Right kidney (tissue), 1 donor: ENCODE measurements around the gene UTY.

Experiments used
- DNase-seq: peaks from one replicate; pipeline ENCODE4 v3.0.0-alpha.2; 2016

UTY gene

DNA sequence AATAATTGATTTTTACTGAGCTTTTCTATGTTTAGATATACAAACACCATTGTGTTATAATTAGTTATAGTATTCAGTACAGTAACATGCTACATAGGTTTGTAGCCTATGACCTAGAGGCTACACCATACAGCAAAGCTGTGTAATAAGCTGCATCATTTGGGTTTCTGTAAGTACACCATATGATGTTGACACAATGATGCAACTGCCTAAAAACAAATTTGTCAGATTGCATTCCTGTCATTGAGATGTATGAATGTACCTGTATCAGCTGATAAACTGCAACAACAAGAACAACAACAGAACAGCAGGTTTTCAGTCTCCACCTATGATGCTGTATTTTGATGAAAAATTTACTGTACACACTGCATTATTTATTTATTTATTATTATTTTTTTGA, 64.3 kb downstream of the UTY start:
- DNase-seq = no peak

DNA sequence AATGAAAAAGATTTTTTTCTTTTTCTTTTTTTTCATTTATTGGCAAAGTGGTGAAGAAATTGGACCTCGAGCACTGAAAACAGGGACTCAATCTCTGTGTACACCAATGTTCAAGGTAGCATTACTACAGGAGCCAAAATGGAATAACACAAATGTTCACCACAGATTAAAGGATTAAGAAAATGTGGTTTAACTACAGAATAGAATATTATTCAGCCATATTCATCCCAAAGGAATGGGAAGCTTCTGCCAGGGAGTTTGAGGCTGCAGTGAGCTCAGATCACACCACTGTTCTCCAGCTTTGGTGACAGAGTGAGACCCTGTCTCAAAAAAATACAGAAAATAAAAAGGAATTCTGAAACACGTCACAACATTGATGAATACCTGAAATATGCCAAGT, 81.0 kb downstream of the UTY start:
- no peak for DNase-seq

DNA sequence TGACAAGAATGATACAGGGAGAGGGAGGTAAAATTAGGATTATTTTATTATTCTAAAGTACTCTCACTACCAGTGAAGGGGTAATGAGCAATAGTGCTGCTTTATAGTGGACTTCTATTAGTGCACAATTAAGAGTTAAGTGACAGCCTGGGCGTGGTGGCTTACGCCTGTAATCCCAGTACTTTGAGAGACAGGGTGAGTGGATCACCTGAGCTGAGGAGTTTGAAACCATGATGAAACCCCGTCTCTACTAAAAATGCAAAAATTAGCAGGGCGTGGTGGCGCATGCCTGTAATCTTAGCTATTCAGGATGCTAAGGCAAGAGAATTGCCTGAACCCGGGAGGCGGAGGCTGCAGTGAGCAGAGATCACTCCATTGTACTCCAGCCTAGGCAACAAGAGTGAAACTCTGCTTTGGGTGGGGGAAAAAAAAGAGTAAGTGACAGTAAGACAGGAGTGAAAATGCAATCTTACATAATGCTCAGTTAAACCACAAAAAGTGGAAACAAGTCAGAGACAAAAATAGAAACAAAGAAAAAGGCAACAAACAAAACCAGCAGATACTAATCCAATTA, 98.6 kb downstream of the UTY start:
- no peak for DNase-seq

DNA sequence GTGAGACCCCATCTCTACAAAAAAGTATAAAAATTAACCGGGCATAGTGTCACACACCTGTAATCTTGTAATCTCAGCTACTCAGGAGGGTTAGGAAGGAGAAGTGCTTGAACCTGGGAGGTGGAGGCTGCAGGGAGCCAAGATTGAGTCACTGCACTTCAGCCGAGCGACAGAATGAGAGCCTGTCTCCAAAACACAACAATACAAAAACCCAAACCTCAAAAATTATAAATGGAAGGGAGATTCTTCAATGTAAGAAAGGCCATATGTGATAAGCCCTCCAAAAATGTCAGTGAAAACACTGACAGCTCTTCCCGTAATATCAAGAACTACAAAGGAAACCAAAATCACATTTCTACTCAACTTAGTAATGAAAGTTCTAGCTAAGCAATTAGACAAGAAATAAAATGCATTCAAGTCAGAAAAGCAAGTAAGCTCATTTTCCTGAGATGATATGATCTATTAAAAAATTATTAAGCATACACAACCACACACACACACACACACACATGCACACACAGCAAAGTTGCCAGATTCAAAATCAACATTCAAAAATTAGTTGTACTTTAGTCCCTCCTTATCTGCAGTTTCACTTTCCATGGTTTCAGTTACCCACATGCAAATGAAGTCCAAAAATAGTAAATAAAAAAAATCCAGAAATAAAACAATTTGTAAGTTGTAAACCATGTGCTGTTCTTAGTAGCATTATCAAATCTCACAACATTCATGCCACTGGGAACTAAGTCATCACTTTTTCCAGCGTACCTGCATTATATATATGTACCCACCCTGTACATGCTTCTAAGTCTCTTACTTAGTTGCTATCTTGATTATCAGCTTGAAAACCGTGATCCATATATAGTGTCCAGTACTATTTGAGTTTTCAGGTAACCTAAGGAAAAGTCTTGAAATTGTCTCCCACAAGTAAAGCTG, 108.7 kb downstream of the UTY start:
- DNase-seq = no peak

DNA sequence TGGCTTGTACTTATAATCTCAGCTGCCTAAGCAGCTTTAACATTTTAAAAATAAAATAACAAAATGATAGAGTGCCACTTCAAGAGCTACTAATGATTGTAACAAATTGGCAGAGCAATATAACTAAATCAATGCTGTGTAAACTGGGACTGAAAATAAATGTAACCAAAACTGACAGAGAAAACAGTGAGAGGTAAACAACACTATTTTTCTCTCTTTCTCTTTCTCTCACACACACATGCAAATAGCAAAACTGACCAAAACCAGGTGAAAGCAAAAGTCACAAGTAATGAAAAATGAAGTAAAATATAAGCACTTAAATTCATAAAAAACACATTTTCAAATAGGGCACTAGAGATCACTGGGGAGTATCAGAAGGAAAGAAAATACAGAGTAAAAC, 109.6 kb downstream of the UTY start:
- DNase-seq = no peak

DNA sequence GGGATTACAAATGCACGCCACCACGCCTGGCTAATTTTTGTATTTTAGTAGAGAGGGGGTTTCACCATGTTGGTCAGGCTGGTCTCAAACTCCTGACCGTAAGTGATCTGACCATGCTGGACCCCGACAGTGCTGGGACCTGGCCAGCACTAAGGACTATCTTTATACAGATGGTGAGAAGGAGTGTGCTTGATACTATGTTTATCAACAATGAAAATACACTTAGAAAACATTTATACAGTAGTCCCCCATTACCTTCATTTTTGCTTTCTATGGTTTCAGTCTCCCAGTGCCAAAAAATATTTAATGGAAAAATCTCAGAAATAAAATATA, 111.4 kb downstream of the UTY start:
- DNase-seq = no peak

DNA sequence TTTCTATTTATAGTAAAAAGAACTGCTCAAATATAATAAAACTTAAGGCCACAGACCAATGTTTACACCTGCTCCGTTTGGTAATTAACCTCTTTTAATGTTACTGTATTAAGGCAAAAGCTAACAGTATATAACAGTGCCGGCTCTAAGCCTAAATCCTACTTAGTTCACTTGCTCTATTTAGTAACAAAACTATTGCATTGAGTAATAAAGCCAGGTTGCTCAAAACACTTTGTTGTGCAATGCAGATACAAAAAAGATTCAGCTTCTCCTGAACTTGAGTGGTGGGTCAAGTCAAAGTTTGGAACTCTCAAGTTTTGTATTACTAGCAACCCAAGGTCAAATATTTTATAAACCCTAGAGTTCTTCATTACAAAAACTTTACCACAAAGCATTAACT, 116.2 kb downstream of the UTY start:
- no peak for DNase-seq

DNA sequence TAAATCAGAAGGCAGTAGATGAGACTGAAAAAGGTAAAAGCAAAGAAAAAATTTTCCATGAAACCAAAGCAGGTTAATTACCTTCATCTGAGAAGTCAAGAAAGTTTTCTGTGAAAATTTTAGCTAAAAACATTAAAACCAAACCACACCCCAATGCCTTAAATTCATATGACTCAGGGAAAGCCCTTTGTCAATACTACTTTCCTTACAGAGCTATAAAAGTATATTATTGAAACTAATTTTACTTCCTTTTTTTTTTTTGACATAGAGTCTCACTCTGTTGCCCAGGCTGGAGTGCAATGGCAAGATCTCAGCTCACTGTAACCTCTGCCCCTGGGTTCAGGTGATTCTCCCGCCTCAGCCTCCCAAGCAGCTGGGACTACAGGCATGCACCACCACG, 117.2 kb downstream of the UTY start:
- DNase-seq = no peak

DNA sequence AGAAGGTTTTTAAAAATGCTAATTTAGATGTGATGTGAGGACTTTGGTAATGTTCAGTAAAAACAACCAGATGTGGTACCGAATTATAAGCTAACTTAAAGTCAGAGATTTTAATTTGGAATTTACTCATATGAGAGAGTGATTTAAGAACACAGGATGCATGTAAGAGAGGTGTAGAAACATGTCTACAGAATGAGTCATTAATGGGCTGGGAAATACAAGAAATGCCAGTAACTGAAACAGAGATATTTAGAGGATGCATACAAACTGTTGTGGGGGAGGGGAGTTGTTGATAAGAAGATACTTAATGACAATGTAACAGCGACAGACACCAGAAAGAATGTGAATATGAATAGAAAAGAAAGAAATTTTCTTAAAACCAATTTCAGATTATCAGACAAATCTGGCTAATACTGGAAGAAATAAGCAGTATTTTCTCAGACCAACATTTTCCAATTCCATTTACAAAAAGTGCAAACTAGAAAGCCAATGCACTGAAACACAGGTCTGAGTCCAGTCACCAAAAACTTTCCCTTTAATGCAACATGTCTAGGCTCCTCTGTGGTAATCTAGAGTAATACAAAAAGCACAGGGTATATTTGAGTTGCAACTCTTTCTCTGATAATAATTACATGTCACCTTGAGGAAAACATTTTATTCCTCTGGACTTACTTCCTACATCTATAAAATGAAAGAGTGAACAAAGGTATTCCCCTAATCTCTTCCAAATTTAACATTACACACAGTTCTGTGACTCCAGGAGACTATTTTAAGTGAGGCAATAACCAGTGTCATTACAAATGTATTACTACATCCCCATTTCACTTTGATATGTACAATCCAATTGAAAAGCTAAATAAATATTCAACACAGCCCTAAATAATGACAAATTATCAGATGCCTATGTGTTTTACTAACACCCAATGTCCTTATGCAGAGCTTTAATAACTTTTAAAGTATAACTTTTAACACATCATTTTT, 117.9 kb downstream of the UTY start:
- DNase-seq = no peak

DNA sequence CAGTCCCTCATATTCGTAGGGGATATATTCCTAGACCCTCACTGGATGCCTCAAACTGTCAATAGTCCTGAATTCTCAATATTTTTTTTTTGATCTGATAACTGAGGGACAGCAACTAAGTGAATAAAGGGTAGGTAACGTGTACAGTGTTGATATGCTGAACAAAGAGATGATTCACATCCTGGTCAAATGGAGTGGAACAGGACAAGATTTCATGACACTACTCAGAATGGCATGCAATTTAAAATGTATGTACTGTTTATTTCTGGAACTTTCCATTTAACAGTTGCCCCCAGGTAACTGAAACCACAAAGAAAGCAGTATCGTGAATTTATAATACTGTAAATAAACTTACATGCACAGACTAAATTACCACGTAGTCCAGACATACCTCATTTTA, 128.4 kb downstream of the UTY start:
- DNase-seq = no peak

DNA sequence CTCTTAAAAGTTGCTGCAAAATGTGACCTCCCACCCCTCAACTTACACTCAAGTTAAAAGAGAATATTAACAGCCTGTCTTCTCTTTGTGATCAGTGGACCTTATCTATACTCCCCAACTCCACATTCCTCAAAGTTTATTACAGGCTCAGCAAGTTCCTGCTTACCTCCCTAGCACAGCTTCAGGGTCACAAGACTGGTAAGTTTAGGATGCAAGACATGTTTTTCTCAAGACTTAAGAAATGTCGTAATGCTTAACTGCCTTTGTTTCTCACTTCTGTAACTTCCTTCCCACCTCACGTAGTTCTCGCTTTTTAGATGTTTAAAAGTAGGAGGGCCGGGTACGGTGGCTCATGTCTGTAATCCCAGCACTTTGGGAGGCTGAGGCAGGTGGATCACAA, 132.7 kb downstream of the UTY start:
- DNase-seq = no peak

DNA sequence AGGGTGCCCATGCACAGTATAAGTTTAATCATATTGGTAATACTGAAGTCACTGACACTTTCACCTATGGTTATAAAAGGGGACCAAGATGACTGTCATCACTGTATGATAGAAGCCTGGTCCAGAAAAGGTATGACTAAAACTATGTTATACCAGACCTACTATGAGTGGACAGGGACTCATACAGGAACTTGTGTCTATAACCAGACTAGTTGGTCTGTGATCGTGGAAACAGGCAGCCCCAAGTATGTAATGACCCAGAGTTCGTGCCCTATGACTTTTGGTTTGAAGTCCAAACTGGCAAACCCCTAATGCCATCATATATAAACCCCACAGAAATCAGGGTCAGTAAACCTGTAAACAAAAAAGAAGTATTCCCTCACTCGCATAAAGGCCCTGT, 134.3 kb downstream of the UTY start:
- DNase-seq = no peak

DNA sequence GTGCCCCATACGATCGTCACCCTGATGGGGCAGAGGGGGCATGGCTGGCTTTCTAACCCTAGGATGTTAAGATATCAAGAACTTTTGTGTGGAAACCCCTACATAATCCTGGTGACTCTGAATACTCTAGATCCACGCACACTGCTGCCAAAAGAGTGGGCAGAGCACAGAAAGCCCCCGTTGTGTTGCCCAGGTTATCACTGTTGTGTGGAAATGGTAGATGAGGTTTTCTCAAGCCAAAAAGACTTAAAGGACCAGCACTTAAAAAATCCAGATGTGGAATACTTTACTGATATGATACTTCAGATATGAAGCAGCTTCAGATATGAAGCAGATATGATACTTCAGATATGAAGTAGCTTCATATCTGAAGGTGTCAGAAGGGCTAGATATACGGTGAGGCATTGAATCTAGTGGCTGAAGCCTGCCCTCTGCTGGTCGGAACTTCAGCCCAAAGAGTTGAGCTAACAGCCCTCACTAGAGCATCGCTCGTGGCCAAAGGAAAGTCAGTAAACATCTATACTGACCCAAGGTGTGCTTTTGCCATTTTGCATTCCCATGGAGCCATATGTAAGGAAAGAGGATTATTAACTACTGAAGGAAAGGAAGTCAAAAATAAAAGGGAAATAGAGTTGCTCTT, 136.4 kb downstream of the UTY start:
- no peak for DNase-seq

DNA sequence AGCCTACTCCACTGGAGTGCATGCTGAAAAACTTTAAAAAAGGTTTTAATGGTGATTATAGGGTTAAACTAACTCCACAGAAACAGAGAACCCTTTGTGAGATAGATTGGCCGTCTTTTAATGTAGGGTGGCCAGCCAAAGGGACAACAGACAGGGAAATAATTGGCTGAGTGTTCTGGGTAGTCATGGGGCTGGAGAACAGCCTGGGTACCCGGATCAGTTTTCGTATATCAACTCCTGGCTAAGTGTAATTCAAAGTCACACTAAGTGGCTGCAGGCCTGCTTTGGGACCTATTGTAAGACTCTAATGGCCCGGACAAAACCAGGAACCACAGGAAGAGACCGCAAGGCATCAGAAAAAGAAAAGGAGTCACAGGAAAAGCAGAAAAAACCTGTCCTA, 139.9 kb downstream of the UTY start:
- no peak for DNase-seq

DNA sequence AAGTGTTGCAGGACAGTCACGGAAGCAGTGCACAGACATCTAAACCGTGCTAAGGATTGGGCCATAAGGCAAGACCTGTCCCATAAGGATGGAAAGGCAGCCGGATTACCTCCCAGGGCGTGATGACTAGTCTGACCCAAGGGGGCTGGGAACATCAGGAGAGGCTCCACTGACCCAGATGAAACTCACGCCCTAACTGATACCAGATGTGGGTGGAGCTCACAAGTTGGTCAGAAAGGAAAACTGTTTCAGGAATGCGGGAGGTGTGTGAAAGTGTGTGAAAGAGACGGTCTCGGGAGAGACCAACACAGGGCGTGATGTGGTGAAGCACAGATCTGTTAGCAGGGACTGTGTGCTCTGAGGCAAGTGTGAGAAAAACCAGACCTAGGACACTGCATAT, 140.5 kb downstream of the UTY start:
- no peak for DNase-seq

DNA sequence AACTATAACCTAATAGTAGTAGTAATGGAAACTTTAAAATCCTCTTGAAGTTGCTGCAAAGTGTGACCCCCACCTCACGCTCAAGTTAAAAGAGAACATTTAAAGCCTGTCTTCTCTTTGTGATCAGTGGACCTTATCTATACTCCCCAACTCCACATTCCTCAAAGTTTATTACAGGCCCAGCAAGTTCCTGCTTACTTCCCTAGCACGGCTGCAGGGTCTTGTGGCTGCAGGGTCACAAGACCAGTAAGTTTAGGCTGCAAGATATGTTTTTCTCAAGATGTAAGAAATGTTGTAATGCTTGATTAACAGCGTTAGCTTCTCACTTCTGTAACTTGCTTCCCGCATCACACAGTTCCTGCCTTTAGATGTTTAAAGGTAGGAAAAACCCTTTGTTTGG, 141.1 kb downstream of the UTY start:
- DNase-seq = peak; percentile 28

DNA sequence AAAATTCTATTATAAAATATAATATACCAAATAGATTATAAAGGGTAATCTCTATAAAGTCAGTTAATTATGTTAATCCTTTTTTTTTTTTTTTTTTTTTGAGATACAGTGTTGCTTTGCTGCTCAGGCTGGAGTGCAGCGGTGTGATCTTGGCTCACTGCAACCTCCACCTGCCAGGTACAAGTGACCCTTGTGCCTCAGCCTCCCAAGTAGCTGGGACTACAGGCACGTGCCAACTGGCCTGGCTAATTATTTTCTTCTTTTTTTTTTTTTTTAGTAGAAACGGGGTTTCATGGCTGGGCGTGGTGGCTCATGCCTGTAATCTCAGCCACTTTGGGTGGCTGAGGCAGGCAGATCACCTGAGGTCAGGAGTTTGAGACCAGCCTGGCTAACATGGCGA, 141.9 kb downstream of the UTY start:
- DNase-seq = no peak

DNA sequence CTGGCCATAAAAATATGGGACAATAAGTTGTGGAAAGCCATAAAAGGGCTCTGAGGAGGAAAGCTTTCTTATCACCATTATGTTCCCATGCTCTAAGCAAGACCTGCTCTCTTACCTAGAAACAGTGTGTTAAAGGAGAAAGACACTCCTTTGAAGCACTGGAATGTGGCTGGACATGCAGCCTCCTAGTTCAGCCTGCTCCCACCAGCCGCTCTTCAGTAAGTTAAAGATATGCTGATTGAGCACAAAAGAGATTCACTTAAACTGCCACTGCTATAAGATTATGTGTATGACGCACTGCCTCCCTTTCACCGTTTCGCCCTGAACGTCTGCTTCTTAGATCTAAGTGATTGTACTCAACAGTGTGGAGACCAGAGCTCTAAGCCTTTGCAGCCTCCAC, 146.0 kb downstream of the UTY start:
- DNase-seq = no peak

DNA sequence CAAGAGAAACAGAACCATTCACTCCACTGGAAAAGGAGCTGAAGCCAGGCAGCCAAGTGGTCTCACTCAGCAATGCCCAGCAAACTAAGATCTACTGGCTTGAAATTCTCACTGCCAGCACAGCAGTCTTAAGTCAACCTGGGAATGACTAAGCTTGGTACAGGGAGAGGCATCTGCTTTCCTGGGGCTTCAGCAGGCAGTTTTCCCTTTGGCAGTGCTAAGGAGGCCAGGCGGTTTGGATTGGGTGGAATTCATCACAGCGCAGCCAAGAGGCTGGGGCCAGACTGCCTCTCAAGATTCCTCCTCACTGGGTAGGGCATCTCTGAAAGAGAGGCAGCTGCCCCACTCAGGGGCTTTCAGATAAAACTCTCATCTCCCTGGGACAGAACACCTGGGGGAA, 149.2 kb downstream of the UTY start:
- DNase-seq = no peak

DNA sequence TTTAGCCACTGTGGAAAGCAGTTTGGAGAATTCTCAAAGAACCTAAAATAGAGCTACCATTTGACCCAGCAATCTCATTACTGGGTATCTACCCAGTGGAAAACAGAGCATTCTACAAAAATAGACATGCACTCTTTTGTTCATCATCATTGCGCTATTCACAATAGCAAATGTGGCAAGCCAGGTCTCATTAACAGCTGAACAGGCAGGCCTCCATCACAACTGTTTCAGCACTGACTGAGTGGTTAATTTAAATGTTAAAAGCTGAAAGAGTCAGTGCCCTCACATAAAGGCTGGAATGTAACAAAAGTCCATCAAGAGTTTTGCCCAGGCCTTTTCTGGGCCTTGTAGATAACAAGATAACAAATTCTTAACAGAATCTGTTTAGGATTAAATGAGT, 166.9 kb downstream of the UTY start:
- DNase-seq = no peak

DNA sequence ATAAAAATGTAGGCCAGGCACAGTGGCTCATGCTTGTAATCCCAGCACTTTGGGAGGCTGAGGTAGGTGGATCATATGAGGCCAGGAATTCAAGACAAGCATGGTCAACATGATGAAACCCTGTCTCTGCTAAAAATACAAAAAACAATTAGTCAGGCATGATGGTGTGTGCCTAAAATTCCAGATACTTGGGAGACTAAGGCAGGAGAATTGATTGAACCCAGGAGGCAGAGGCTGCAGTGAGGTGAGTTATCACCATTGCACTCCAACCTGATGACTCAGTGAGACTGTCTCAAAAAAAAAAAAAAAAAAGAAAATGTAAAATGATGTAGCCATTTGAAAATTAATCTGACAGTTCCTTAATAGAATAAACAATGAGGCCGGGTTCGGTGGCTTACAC, 171.9 kb downstream of the UTY start:
- DNase-seq = no peak

DNA sequence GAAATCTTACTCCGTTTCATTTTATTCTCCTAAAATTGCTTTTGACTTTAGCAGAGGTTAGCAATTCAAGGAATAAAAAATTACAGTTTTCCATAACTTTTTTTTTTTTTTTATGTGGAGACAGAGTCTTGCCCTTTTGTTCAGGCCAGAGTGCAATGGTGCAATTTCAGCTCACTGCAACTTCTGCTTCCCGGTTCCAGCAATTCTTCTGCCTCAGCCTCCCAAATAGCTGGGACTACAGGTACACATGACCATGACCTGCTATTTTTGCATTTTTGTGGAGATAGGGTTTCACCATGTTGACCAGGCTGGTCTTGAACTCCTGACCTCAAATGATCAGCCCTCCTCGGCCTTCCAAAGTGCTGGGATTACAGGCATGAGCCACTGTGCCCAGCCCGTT, 179.0 kb downstream of the UTY start:
- no peak for DNase-seq

DNA sequence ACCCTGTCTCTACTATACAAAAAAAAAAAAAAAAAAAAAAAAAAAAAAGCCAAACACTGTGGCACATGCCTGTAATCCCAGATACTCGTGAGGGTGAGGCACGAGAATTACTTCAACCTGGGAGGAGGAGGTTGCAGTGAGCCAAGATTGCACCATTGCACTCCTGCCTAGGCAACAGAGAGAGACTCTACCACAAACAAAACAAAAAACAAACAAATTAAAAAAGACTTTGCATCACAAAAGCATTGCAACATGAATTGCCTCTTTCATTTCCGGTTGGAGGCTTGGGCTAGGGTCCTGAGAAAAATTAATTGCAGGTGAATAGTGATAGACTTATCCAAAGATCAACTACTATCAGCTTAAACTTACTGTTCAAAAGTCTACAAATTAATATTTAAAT, 180.4 kb downstream of the UTY start:
- no peak for DNase-seq
